Breast epithelium (tissue), 4 donors: Measurements from ENCODE around the gene CMSS1. TPM values are rescaled to one million over a fixed set of nuclear protein-coding genes. Genes with fewer than 3 reads are reported as not detected.
A peak's percentile ranks its signal among the peaks of the same experiment; 100 is the strongest.

Experiments
- DNase-seq, 2 donors: peaks; one replicate each; pipeline ENCODE4 v3.0.0-alpha.2; 2019; ENCODE audit warnings: low spot score in 2 of 2
- H3K27ac ChIP-seq, 2 donors: fragments of 200-600 bp; sonication (generic) in 1 of 2; one replicate each; pipeline ENCODE4 v1.5.1; 2016 to 2019; ENCODE audit warnings: mild to moderate bottlenecking in 1 of 2
- H3K27me3 ChIP-seq, 2 donors: fragments of 200-600 bp; sonication (generic) in 1 of 2; one replicate each; pipeline versions ENCODE4 v1.5.1 to v1.6.0; 2017 to 2019; ENCODE audit warnings: control low read depth in 1 of 2, mild to moderate bottlenecking in 1 of 2
- H3K36me3 ChIP-seq: fragments of 200-600 bp; one replicate; pipeline ENCODE4 v1.5.1; 2019
- H3K4me1 ChIP-seq, 2 donors: fragments of 200-600 bp; sonication (generic); one replicate each; pipeline ENCODE4 v1.5.1; 2016 to 2019; ENCODE audit warnings: control low read depth in 1 of 2
- H3K4me3 ChIP-seq, 3 donors: fragments of 200-600 bp; sonication (generic); 1 replicate in 2 of 3; 2 replicates in 1 of 3; pipeline ENCODE4 v1.5.1; 2016 to 2019; ENCODE audit warnings: mild to moderate bottlenecking in 3 of 3, moderate library complexity in 2 of 3
- H3K9me3 ChIP-seq, 2 donors: fragments of 200-600 bp; sonication (generic) in 1 of 2; one replicate each; pipeline ENCODE4 v1.5.1; 2016 to 2019; ENCODE audit warnings: control low read depth in 1 of 2
- POLR2A ChIP-seq: fragments of 450-650 bp; IDR thresholded peaks from one replicate; pipeline ENCODE4 v1.6.1; 2016; ENCODE audit warnings: antibody characterized with exemption, mild to moderate bottlenecking, moderate library complexity
- POLR2AphosphoS5 ChIP-seq, 3 donors: sonication (generic); formaldehyde crosslinking; IDR thresholded peaks; one replicate each; pipeline ENCODE4 v1.6.1; 2017; ENCODE audit warnings: antibody characterized with exemption in 3 of 3
- intact Hi-C: fragments of 100-400 bp; cut with DNase I; formaldehyde crosslinking; loops from one replicate; pipeline ENCODE4 v1.15.1; 2023; ENCODE audit warnings: low total_unique reads
- total RNA-seq, 3 donors: library from RNA; depleted of rRNA; stranded (reverse); fragments of >200 nt; gene quantifications; one replicate each; pipeline ENCODE4 v1.1.0, GENCODE V29; 2016
- TF ChIP-seq, protein P1 (sequence below), 3 donors: fragments of 450-650 bp; IDR thresholded peaks; one replicate each; pipeline ENCODE4 v1.5.1; 2016 to 2017; ENCODE audit warnings: antibody characterized with exemption in 3 of 3, mild to moderate bottlenecking in 3 of 3, moderate library complexity in 3 of 3

The CMSS1 gene
- total RNA-seq, 3 donors from 2014 or later, result 15.5 to 35.4 (median 16.1) TPM

DNA sequence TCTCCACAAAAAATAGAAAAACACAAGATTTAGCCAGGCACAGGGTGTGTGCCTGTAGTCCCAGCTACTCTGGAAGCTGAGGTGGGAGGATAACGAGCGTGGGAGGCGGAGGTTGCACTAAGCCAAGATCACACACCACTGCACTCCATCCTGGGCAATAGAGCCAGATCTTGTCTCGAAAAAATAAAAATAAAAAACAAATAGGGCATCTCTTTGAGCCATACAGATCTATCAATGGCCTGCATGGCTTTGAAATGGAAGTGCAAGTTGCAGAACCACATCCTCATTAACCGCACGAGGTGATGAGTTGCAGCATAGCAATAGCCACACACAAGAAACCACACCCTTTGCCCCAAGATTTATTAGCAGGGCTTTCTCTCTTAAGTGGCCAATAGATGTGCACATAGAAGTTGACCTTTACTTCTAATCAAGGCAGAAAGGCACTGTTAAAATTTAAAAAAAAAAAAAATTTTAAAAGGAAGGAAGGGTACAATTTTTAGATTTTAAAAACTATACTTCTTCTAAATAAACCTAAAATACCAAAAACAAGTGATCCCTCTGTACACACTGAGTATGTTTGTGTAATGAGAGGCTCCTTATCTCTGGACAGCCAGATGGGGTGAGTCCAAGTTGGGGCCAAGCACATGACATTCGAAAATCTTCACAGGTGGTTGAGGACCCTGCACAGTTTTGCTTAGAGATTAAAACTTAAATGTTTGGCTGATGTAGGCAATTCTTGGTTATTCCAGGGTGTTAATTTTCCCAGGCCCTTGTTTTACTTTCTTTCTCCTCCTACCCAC, 243.2 kb downstream of the CMSS1 start:
- H3K9me3 ChIP-seq, result no peaks in the 10 kb centered on the region
- no peaks in the 10 kb centered on the region for H3K4me1 ChIP-seq
- TF ChIP-seq POLR2A, result no peak
- H3K36me3 ChIP-seq, result no peaks in the 10 kb centered on the region
- intact Hi-C loops, result no loop called here
- DNase-seq, result no peak
- no peak overlapping the region for H3K27ac ChIP-seq
- H3K27me3 ChIP-seq, result no peaks in the 10 kb centered on the region
- no peak overlapping the region for H3K4me3 ChIP-seq

DNA sequence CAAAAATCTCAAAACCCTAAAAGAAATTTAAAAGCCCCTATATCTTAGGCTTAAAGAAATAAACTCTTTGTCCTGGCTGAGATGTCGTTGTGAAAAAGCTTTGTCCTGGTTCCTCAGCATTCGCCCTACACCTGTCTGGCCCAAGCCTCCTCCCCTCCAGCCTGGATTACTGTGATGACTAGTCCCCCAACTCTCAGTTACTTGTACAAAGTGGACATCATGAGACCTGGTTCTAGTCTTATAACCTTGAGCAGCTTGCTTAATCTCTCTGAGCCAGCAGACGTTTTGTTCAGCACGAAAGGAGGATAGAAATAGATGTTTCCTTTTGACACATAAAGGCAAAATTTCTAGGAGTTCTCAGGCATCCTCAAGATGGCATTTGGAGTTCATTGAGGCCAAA, 245.0 kb downstream of the CMSS1 start:
- H3K36me3 ChIP-seq, result no peaks in the 10 kb centered on the region
- no peak overlapping the region for H3K27ac ChIP-seq
- TF ChIP-seq, protein P1, sequence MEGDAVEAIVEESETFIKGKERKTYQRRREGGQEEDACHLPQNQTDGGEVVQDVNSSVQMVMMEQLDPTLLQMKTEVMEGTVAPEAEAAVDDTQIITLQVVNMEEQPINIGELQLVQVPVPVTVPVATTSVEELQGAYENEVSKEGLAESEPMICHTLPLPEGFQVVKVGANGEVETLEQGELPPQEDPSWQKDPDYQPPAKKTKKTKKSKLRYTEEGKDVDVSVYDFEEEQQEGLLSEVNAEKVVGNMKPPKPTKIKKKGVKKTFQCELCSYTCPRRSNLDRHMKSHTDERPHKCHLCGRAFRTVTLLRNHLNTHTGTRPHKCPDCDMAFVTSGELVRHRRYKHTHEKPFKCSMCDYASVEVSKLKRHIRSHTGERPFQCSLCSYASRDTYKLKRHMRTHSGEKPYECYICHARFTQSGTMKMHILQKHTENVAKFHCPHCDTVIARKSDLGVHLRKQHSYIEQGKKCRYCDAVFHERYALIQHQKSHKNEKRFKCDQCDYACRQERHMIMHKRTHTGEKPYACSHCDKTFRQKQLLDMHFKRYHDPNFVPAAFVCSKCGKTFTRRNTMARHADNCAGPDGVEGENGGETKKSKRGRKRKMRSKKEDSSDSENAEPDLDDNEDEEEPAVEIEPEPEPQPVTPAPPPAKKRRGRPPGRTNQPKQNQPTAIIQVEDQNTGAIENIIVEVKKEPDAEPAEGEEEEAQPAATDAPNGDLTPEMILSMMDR (IDR thresholded peaks at IDR 0.05), result no peak
- TF ChIP-seq POLR2A, result no peak
- TF ChIP-seq POLR2AphosphoS5 (IDR thresholded peaks at IDR 0.05), result no peak
- H3K27me3 ChIP-seq, result no peaks in the 10 kb centered on the region
- no peaks in the 10 kb centered on the region for H3K4me1 ChIP-seq
- intact Hi-C loops, result no loop called here
- DNase-seq, result no peak
- H3K4me3 ChIP-seq, result no peak overlapping the region
- H3K9me3 ChIP-seq, result no peaks in the 10 kb centered on the region

DNA sequence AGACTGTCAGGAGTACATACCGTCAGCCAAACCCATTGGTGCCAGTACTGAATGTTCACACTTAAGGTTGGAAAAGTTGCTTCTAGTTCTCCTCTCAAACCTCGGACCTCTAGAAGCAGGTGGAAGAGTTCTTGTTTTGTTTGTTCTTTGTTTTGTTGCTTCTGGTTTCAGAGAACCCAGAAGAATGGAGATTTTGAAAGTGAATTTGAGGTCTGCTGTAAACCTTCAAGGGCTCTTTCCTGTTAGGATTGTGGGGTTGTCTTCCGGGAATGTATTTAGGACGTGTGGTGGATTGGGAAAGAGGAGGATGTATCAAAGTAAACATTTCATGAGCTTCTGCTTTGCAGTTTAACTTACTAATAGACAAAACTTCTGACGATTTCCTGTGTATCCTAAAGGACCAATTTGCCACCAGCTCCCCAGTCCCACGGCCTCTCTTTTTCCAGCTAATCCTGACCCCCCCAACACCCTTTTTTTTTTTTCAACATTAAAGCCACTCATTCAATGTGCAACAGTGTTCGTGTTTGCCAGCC, 246.3 kb downstream of the CMSS1 start:
- Histone ChIP-seq H3K9me3 (no peaks in the 10 kb centered on the region), H3K4me1 (no peaks in the 10 kb centered on the region), H3K4me3 (no peak overlapping the region), H3K27me3 (no peaks in the 10 kb centered on the region), H3K27ac (no peak overlapping the region), H3K36me3 (no peaks in the 10 kb centered on the region)
- no peak for DNase-seq
- TF ChIP-seq POLR2A (no peak), POLR2AphosphoS5 (IDR thresholded peaks at IDR 0.05) (no peak)
- TF ChIP-seq, protein P1 (IDR thresholded peaks at IDR 0.05), result no peak
- intact Hi-C loops, result no loop called here

DNA sequence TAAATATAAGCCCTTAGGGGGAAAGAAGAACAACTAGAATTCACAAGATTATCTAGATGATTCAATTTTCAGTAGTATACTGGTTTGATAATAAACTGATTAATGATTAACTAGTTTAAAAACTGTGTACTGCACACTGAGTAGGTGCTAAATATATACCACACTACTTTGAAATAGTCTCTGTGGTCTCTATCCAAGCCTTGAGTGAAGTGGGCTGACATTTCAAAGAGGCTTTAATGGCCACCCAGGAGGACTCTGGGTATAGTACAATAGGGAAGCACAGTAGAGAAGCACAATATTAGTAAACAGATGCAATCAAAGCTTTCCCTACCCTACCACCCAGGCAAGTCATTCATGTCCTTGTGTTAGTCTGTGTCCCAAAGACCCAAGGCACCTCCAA, 249.9 kb downstream of the CMSS1 start:
- Histone ChIP-seq H3K36me3 (no peaks in the 10 kb centered on the region), H3K27ac (no peak overlapping the region), H3K4me3 (no peak overlapping the region), H3K4me1 (no peaks in the 10 kb centered on the region), H3K9me3 (no peaks in the 10 kb centered on the region), H3K27me3 (no peaks in the 10 kb centered on the region)
- intact Hi-C loops, result no loop called here
- TF ChIP-seq POLR2AphosphoS5 (IDR thresholded peaks at IDR 0.05), result no peak
- no peak for DNase-seq

DNA sequence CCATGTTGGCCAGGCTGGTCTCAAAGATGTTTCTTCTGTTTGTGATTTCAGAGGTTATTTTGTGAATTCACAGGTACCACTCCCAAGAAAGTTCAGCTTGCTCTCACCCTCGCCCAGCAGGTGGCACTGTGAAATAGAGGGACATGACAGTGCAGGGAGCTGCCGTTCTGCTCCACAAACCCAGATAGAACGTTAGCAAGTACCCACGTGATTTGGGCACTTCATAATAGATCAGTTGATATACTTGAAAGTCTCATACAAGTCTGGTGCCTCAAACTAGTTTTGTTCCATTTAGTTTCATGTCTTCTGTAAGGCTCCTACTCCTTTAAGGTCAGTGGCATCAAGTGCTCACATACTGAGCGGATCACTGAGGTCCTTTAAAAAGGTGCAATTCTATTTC, 251.2 kb downstream of the CMSS1 start:
- TF ChIP-seq POLR2A, result no peak
- TF ChIP-seq, protein P1 (IDR thresholded peaks at IDR 0.05), result peak; percentile 28 to 75 (median 51)
- TF ChIP-seq POLR2AphosphoS5 (IDR thresholded peaks at IDR 0.05), result peak in 1 of 3 donors; percentile 38
- peak; percentile 51 to 74 for DNase-seq
- H3K36me3 ChIP-seq, result no peaks in the 10 kb centered on the region
- H3K4me1 ChIP-seq, result no peaks in the 10 kb centered on the region
- H3K4me3 ChIP-seq, result no peak overlapping the region
- no peaks in the 10 kb centered on the region for H3K9me3 ChIP-seq
- intact Hi-C loops, result no loop called here
- H3K27ac ChIP-seq, result no peak overlapping the region
- no peaks in the 10 kb centered on the region for H3K27me3 ChIP-seq

DNA sequence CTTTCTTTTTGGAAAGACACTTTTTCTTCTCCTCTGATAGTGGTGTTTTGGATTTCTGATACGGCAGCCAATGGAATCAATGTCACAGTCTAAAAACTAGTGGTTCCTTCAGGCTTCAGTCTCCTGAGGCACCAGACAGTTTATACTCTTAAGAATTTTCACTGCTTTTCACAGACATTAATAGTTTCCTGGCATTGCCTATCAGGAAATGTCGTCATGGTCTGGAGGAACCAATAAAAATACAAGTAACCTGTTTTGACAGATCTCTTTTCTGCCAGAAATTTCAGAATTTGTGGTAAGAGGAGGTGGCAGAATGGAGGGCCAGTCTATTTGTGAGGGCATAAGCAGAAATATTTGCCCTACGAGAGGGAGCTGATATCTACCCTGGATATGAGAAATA, 251.8 kb downstream of the CMSS1 start:
- no peaks in the 10 kb centered on the region for H3K4me1 ChIP-seq
- intact Hi-C loops, result no loop called here
- H3K27ac ChIP-seq, result no peak overlapping the region
- no peaks in the 10 kb centered on the region for H3K9me3 ChIP-seq
- TF ChIP-seq POLR2AphosphoS5 (IDR thresholded peaks at IDR 0.05) (no peak), POLR2A (no peak)
- TF ChIP-seq, protein P1 (IDR thresholded peaks at IDR 0.05), result no peak
- DNase-seq, result no peak
- H3K4me3 ChIP-seq, result no peak overlapping the region
- no peaks in the 10 kb centered on the region for H3K27me3 ChIP-seq
- no peaks in the 10 kb centered on the region for H3K36me3 ChIP-seq
